Lower lobe of right lung (tissue), 2 donors: ENCODE measurements around the gene ZNF277. TPM values are rescaled to one million over a fixed set of nuclear protein-coding genes. Genes with fewer than 3 reads are reported as not detected.
A peak's percentile ranks its signal among the peaks of the same experiment; 100 is the strongest.

Source experiments
- ATAC-seq, 2 donors: fragments of 200-7000 bp; cut with Tn5 transposase; one replicate each; pipeline ENCODE4 v1.9.1; 2020 to 2022; ENCODE audit warnings: mild to moderate bottlenecking in 2 of 2, moderate library complexity in 2 of 2
- DNase-seq: peaks from one replicate; pipeline ENCODE4 v3.0.0-alpha.2; 2020
- H3K27ac ChIP-seq: fragments of 200-600 bp; one replicate; pipeline ENCODE4 v1.8.0; 2022
- H3K27me3 ChIP-seq: fragments of 200-600 bp; one replicate; pipeline ENCODE4 v1.8.0; 2022; ENCODE audit warnings: low read depth
- H3K36me3 ChIP-seq: fragments of 200-600 bp; one replicate; pipeline ENCODE4 v1.8.0; 2022; ENCODE audit warnings: mild to moderate bottlenecking
- H3K4me1 ChIP-seq: fragments of 200-600 bp; one replicate; pipeline ENCODE4 v1.8.0; 2022
- H3K4me3 ChIP-seq: fragments of 200-600 bp; one replicate; pipeline ENCODE4 v1.8.0; 2022; ENCODE audit warnings: mild to moderate bottlenecking
- H3K9me3 ChIP-seq: fragments of 200-600 bp; one replicate; pipeline ENCODE4 v1.8.0; 2022
- intact Hi-C: fragments of 100-400 bp; cut with DNase I; formaldehyde crosslinking; loops from one replicate; pipeline ENCODE4 v1.11.0; 2022
- total RNA-seq: library from RNA; stranded (reverse); fragmentation: NEBNext Ultra II Directional; extraction: Animal tissue kit (Norgen Biotek cat#: 25700); gene quantifications from one replicate; pipeline ENCODE4 v1.2.1, GENCODE V29; 2021
- TF ChIP-seq, protein P1 (sequence below): fragments of 200-600 bp; IDR thresholded peaks from one replicate; pipeline ENCODE4 v1.8.0; 2022; ENCODE audit warnings: antibody characterized with exemption, mild to moderate bottlenecking
- donor health status: DM: no; HTN: yes; CAD: no; lungs with severe emphysema.

ZNF277 gene
- total RNA-seq, 1 donor from 2014 or later: 33.3 TPM

DNA sequence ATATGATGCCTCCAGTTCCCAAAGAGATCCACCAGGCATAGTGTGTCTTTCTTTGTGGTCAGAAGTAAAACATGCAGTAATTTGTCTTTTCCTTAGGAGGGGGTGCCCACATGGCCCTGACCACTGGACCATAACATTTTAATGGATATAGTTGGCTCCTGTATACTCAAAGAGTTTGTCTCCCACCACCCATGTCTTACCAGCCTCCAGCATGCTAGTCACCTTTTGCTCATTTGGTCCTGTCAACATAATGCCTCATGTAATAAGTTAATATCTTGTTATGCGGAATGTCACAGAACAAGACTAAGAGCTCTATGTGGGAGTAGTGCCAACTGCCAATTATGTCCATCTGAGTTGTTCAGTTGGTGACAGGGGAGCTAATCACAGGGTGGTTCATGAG, 160.4 kb downstream of the ZNF277 start:
- H3K27me3 ChIP-seq: no peaks in the 10 kb centered on the region
- no peaks in the 10 kb centered on the region for H3K9me3 ChIP-seq
- H3K4me3 ChIP-seq: no peak overlapping the region
- no peaks in the 10 kb centered on the region for H3K36me3 ChIP-seq
- ATAC-seq (no peak), DNase-seq (no peak)
- peaks cover 5% of the 10 kb centered on the region for H3K4me1 ChIP-seq
- intact Hi-C loops: no loop called here
- no peak overlapping the region for H3K27ac ChIP-seq
- TF ChIP-seq, protein P1, sequence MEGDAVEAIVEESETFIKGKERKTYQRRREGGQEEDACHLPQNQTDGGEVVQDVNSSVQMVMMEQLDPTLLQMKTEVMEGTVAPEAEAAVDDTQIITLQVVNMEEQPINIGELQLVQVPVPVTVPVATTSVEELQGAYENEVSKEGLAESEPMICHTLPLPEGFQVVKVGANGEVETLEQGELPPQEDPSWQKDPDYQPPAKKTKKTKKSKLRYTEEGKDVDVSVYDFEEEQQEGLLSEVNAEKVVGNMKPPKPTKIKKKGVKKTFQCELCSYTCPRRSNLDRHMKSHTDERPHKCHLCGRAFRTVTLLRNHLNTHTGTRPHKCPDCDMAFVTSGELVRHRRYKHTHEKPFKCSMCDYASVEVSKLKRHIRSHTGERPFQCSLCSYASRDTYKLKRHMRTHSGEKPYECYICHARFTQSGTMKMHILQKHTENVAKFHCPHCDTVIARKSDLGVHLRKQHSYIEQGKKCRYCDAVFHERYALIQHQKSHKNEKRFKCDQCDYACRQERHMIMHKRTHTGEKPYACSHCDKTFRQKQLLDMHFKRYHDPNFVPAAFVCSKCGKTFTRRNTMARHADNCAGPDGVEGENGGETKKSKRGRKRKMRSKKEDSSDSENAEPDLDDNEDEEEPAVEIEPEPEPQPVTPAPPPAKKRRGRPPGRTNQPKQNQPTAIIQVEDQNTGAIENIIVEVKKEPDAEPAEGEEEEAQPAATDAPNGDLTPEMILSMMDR: no peak

DNA sequence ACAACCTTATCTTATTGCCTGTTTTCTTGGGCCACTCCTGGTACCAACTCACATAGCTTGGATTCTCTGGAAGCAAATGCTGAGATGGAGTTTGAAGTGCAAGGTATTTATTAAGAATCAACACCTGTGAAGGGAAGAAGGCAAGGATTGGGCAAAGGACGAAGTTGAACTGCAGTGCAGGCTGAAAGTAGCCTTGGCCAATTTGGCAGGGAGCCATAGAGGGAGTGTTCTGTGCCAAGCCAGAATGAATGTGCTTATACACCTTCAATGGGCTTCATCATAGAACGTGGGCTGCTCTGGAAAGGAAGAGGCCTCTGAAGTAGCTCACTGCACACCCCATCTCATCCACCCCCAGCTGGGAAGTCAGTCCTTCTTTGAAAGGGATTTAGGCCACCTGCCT, 163.9 kb downstream of the ZNF277 start:
- TF ChIP-seq, protein P1: no peak
- Histone ChIP-seq H3K27ac (no peak overlapping the region), H3K4me3 (no peak overlapping the region), H3K4me1 (no peaks in the 10 kb centered on the region), H3K36me3 (no peaks in the 10 kb centered on the region), H3K9me3 (no peaks in the 10 kb centered on the region), H3K27me3 (no peaks in the 10 kb centered on the region)
- ATAC-seq: peak; percentile 39 to 66
- DNase-seq: no peak
- intact Hi-C loops: no loop called here

DNA sequence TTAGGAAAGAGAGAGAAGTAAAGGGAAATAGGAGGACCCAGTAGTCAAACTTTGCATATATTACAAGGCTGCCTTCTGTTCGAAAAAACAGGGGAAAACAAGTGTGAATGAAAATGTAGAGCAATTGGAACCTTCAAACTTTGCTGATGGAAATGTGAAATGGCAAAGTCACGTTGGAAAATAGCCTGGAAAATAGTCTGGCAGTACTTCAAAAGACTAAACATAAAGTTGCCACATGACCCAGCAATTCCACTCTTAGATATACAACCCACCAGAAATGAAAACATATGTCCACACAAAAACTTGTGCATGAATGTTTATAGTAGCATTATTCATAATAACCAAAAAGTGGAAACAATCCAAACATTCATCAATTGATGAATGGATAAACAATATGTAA, 165.2 kb downstream of the ZNF277 start:
- H3K4me3 ChIP-seq: no peak overlapping the region
- H3K27me3 ChIP-seq: no peaks in the 10 kb centered on the region
- H3K36me3 ChIP-seq: no peaks in the 10 kb centered on the region
- TF ChIP-seq, protein P1: no peak
- no peak for DNase-seq
- H3K27ac ChIP-seq: no peak overlapping the region
- no peaks in the 10 kb centered on the region for H3K4me1 ChIP-seq
- ATAC-seq: no peak
- no peaks in the 10 kb centered on the region for H3K9me3 ChIP-seq
- intact Hi-C loops: no loop called here

DNA sequence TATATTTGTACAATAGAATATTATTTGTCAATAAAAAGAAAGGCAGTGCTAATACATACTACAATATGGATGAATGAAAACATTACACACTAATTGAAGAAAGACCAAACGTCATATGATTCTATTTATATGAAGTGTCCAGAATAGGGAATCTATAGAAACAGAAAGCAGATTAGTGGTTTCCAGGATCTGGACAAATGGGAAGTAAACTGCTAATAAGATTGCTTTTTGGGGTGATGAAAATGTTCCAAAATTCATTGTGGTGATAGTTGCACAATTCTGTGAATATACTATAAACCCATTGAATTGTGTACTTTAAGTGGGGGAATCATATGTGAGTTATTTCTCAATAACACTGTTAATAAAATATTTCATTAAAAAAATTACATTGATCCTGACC, 165.6 kb downstream of the ZNF277 start:
- no peaks in the 10 kb centered on the region for H3K9me3 ChIP-seq
- no peak for ATAC-seq
- no peaks in the 10 kb centered on the region for H3K27me3 ChIP-seq
- intact Hi-C loops: no loop called here
- no peaks in the 10 kb centered on the region for H3K4me1 ChIP-seq
- no peak for DNase-seq
- TF ChIP-seq, protein P1: no peak
- no peak overlapping the region for H3K27ac ChIP-seq
- H3K4me3 ChIP-seq: no peak overlapping the region
- no peaks in the 10 kb centered on the region for H3K36me3 ChIP-seq

DNA sequence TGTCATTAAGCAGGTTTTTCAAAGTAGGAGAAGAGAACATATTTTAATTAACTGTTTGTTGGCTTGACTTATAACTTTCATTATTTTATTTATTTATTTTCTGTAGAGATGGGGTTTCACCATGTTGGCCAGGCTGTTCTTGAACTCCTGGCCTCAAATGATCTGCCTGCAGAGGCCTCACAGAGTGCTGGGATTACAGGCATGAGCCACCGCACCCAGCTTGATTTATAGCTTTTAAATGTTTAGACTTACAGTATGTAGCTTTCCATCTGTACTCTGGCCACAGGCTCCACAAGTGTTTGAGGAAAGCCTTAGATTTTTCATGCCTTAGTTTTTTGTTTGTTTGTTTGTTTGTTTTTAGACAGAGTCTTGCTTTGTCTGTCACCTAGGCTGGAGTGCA, 171.1 kb downstream of the ZNF277 start:
- DNase-seq (no peak), ATAC-seq (no peak)
- TF ChIP-seq, protein P1: no peak
- Histone ChIP-seq H3K4me3 (no peak overlapping the region), H3K27me3 (no peaks in the 10 kb centered on the region), H3K27ac (no peak overlapping the region), H3K9me3 (no peaks in the 10 kb centered on the region), H3K4me1 (no peaks in the 10 kb centered on the region), H3K36me3 (no peaks in the 10 kb centered on the region)
- intact Hi-C loops: no loop called here
